ENCODE measurements around the gene TBC1D9B. TPM values are rescaled to one million over a fixed set of nuclear protein-coding genes. Genes with fewer than 3 reads are reported as not detected.
"Not testable (repeated sequence)": the region's sequence is repeated elsewhere in the genome, so short reads cannot be mapped to it uniquely, and the experiment has no call there.

TBC1D9B gene
- total RNA-seq, 1 donor from 2014 or later, result 128 TPM

GRCh38 chr5:179886190-179886911 is 21.3 kb downstream of the TBC1D9B start:
- DNase-seq (ENCODE audit: low spot score), result no peak

GRCh38 chr5:179885491-179886090 is 22.1 kb downstream of the TBC1D9B start:
- no peak for DNase-seq (ENCODE audit: low spot score)

GRCh38 chr5:179883163-179883562 is 24.5 kb downstream of the TBC1D9B start:
- DNase-seq (ENCODE audit: low spot score), result no peak

- no peak for DNase-seq (ENCODE audit: low spot score)
Measured at GRCh38 chr5:179882338-179882737, 25.4 kb downstream of the TBC1D9B start.

GRCh38 chr5:179880848-179881590 is 26.7 kb downstream of the TBC1D9B start:
- DNase-seq (ENCODE audit: low spot score), result no peak

- DNase-seq (ENCODE audit: low spot score), result no peak
Measured at GRCh38 chr5:179880066-179880650, 27.5 kb downstream of the TBC1D9B start.

- no peak for DNase-seq (ENCODE audit: low spot score)
Measured at GRCh38 chr5:179879690-179880010, 28.0 kb downstream of the TBC1D9B start.

GRCh38 chr5:179879003-179879689 is 28.6 kb downstream of the TBC1D9B start:
- no peak for DNase-seq (ENCODE audit: low spot score)

- no peak for DNase-seq (ENCODE audit: low spot score)
Measured at GRCh38 chr5:179878222-179879002, 29.3 kb downstream of the TBC1D9B start.

GRCh38 chr5:179876610-179876952 is 31.1 kb downstream of the TBC1D9B start:
- DNase-seq (ENCODE audit: low spot score), result no peak

- no peak for DNase-seq (ENCODE audit: low spot score)
Measured at GRCh38 chr5:179875741-179876609, 31.7 kb downstream of the TBC1D9B start.

GRCh38 chr5:179874536-179875292 is 33.0 kb downstream of the TBC1D9B start:
- no peak for DNase-seq (ENCODE audit: low spot score)

- no peak for DNase-seq (ENCODE audit: low spot score)
Measured at GRCh38 chr5:179874136-179874535, 33.6 kb downstream of the TBC1D9B start.

GRCh38 chr5:179873588-179874110 is 34.0 kb downstream of the TBC1D9B start:
- DNase-seq (ENCODE audit: low spot score), result no peak

- no peak for DNase-seq (ENCODE audit: low spot score)
Measured at GRCh38 chr5:179872828-179873575, 34.7 kb downstream of the TBC1D9B start.

- no peak for DNase-seq (ENCODE audit: low spot score)
Measured at GRCh38 chr5:179872055-179872827, 35.5 kb downstream of the TBC1D9B start.

- not testable (repeated sequence) for DNase-seq (ENCODE audit: low spot score)
Measured at GRCh38 chr5:179871533-179871932, 36.2 kb downstream of the TBC1D9B start.
